Stomach (tissue), 9 donors: ENCODE measurements around the gene OIP5. TPM values are rescaled to one million over a fixed set of nuclear protein-coding genes. Genes with fewer than 3 reads are reported as not detected.
A peak's percentile ranks its signal among the peaks of the same experiment; 100 is the strongest.

Experiments
- DNase-seq, 2 donors: peaks; one replicate each; pipeline versions ENCODE4 v3.0.0 to v3.0.0-alpha.2; 2013 to 2019
- H3K27ac ChIP-seq, 5 donors: fragments of 200-600 bp in 4 of 5; sonication (generic) in 4 of 5; one replicate each; pipeline ENCODE4 v1.5.1; 2013 to 2019; ENCODE audit warnings: mild to moderate bottlenecking in 1 of 5, moderate library complexity in 1 of 5
- H3K27me3 ChIP-seq, 3 donors: fragments of 200-600 bp; sonication (generic); one replicate each; pipeline ENCODE4 v1.5.1; 2017 to 2019; ENCODE audit warnings: mixed run types in 1 of 3
- H3K36me3 ChIP-seq, 4 donors: fragments of 200-600 bp; sonication (generic); 1 replicate in 3 of 4; 2 replicates in 1 of 4; pipeline ENCODE4 v1.5.1; 2016 to 2019
- H3K4me1 ChIP-seq, 4 donors: fragments of 200-600 bp; sonication (generic); one replicate each; pipeline ENCODE4 v1.5.1; 2016 to 2019
- H3K4me3 ChIP-seq, 4 donors: fragments of 200-600 bp; sonication (generic) in 3 of 4; one replicate each; pipeline ENCODE4 v1.5.1; 2016 to 2019; ENCODE audit warnings: mild to moderate bottlenecking in 1 of 4
- H3K9me3 ChIP-seq, 4 donors: fragments of 200-600 bp; sonication (generic); one replicate each; pipeline ENCODE4 v1.5.1; 2016 to 2019
- EP300 ChIP-seq: sonication (generic); formaldehyde crosslinking; IDR thresholded peaks from one replicate; pipeline ENCODE4 v1.6.1; 2017; ENCODE audit warnings: antibody characterized with exemption
- POLR2A ChIP-seq, 4 donors: fragments of 450-650 bp; IDR thresholded peaks; one replicate each; pipeline ENCODE4 v1.6.1; 2016; ENCODE audit warnings: antibody characterized with exemption in 4 of 4, control low read depth in 2 of 4, mild to moderate bottlenecking in 1 of 4, moderate library complexity in 1 of 4
- POLR2AphosphoS5 ChIP-seq, 3 donors: sonication (generic); formaldehyde crosslinking; IDR thresholded peaks; one replicate each; pipeline ENCODE4 v1.6.1; 2016; ENCODE audit warnings: antibody characterized with exemption in 3 of 3
- WGBS, 5 donors: extraction: QIAGEN DNeasy Blood & Tissue Kit in 3 of 5; methylation state at CpG; one replicate each; pipeline versions ENCODE4 v1.1.5 to v1.1.7; 2013 to 2018; 5-methylcytosine and 5-hydroxymethylcytosine counted together
- intact Hi-C: fragments of 100-400 bp; cut with DNase I; formaldehyde crosslinking; loops from one replicate; pipeline ENCODE4 v1.15.1; 2023; ENCODE audit warnings: low total_unique reads
- polyA plus RNA-seq, 3 donors: library from polyadenylated mRNA; stranded (reverse); fragments of 200-250 nt; gene quantifications; one replicate each; pipeline ENCODE4 v1.2.3, GENCODE V29; 2013
- total RNA-seq, 5 donors: library from RNA; depleted of rRNA; stranded (reverse); fragments of >200 nt; gene quantifications; one replicate each; pipeline versions ENCODE4 v1.1.0 to v1.2.3, GENCODE V29; 2014 to 2016
- TF ChIP-seq, protein P1 (sequence below), 7 experiments: fragments of 450-650 bp in 4 of 7; fragments of 200-600 bp in 3 of 7; sonication (generic) in 3 of 7; IDR thresholded peaks; one replicate each; pipeline ENCODE4 v1.5.1; 2016 to 2019; ENCODE audit warnings: antibody characterized with exemption in 7 of 7, control low read depth in 2 of 7, mild to moderate bottlenecking in 1 of 7
- donor health status: healthy with polysubstance abuse.
- donor health status: Bipolar disorder and iron deficiency.
- donor health status: healthy.

Gene OIP5
- total and polyA plus RNA-seq, 8 donors, result 2.5 to 9.6 (median 4.2) TPM; not detected in 2

DNA sequence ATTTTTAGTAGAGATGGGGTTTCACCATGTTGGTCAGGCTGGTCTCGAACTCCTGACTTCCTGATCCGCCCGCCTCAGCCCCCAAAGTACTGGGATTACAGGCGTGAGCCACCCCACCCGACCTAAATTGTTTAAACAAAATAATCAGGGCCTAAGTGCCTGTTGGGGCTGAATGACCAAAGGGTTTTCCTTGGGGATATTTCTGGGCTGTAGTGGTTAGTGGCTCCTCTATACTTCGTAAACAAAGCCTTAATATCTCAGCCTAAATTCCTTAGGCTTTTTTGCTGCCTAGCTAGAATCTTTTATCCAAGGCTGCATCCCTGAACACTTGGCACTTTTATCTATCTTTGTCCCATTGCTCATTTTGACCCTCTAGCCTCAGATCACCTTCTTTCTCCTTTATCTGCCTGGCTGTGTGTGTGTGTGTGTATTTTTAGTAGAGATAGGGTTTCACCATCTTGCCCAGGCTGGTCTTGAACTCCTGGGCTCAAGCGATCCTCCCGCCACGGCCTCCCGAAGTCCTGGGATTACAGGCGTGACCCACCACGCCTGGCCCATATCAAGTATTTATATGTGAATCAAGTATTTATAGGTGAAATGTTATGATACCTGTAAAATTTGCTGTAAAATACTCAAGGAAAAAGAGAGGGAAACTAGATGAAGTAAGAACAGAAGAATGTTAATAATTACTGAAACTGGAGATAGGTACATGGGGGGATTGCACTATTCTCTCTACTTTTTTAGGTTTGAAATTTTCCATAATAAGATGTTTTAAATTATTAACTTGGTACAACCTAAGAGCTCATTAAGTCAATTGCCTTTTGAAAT lies 2.1 kb upstream of the OIP5 start:
- no peak for DNase-seq
- Histone ChIP-seq H3K9me3 (no peaks in the 10 kb centered on the region), H3K27ac (peak overlapping the region in 1 of 5 donors; percentile 84), H3K4me3 (peak overlapping the region in 3 of 4 donors; percentile 80 to 96 (median 93)), H3K4me1 (peaks cover 10 to 33% (median 20%) of the 10 kb centered on the region in 4 donors), H3K36me3 (no peaks in the 10 kb centered on the region), H3K27me3 (no peaks in the 10 kb centered on the region)
- intact Hi-C loops, result no loop called here
- 70 to 74% (median 73%) methylated on average over 12 of the region's 12 CpGs for WGBS, 5 donors
- TF ChIP-seq POLR2A (IDR thresholded peaks at IDR 0.05) (no peak), POLR2AphosphoS5 (IDR thresholded peaks at IDR 0.05) (no peak), EP300 (no peak)
- TF ChIP-seq, protein P1, sequence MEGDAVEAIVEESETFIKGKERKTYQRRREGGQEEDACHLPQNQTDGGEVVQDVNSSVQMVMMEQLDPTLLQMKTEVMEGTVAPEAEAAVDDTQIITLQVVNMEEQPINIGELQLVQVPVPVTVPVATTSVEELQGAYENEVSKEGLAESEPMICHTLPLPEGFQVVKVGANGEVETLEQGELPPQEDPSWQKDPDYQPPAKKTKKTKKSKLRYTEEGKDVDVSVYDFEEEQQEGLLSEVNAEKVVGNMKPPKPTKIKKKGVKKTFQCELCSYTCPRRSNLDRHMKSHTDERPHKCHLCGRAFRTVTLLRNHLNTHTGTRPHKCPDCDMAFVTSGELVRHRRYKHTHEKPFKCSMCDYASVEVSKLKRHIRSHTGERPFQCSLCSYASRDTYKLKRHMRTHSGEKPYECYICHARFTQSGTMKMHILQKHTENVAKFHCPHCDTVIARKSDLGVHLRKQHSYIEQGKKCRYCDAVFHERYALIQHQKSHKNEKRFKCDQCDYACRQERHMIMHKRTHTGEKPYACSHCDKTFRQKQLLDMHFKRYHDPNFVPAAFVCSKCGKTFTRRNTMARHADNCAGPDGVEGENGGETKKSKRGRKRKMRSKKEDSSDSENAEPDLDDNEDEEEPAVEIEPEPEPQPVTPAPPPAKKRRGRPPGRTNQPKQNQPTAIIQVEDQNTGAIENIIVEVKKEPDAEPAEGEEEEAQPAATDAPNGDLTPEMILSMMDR (IDR thresholded peaks at IDR 0.05), result no peak

DNA sequence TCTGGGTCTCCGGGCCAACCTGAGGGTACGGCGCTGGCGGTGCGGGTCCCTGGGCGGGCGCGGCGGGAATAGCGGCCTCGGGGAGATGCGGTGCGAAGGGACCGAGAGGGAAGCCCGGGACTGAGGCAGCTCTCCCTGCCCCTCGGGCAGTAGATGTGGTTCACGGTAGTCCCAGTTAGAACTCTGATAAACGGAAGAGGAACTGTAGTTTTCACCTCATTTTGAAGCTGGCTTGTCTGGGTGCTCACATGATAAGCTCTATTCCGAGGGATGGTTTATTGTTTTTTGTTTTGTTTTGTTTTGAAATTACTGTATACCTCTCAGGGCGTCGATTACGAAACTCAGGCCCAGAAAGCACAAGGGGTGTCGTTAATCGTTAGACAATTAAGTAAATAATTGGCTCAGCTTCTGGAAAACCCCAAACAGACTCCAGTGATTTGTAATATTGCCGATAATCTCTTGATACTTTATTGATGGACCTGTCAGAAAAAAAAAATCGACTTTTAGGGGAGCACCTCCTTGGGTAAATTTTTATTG lies 703 bp upstream of the OIP5 start:
- TF ChIP-seq POLR2AphosphoS5 (IDR thresholded peaks at IDR 0.05), result no peak
- TF ChIP-seq EP300, result no peak
- TF ChIP-seq POLR2A (IDR thresholded peaks at IDR 0.05), result no peak
- TF ChIP-seq, protein P1 (IDR thresholded peaks at IDR 0.05), result no peak
- peak overlapping the region; percentile 77 to 96 (median 86) for H3K4me3 ChIP-seq
- peak overlapping the region; percentile 58 to 85 (median 84) for H3K27ac ChIP-seq
- intact Hi-C loops, result no loop called here
- WGBS, 5 donors, result 0 to 1% (median 0%) methylated on average over 11 to 26 of the region's 26 CpGs
- peaks cover 10 to 33% (median 20%) of the 10 kb centered on the region in 4 donors for H3K4me1 ChIP-seq
- no peaks in the 10 kb centered on the region for H3K36me3 ChIP-seq
- H3K27me3 ChIP-seq, result no peaks in the 10 kb centered on the region
- DNase-seq, result no peak
- no peaks in the 10 kb centered on the region for H3K9me3 ChIP-seq

DNA sequence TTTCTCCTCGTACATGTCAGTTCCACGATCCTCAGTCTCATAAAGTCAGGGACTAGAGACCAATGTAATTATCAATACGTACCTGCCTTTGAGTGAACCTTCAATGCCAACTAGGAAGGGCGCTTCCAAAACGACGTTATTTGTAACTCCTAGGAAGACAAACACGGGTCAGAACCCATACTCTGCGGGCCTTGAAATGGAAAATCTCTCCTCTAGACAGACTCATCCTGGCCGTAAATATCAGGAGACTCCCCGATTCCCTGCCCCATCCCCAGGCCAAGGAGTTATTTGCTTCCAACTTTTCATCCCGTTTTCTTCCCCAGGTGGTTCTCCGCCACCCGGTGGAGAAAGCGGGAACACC lies 578 bp downstream of the OIP5 start:
- WGBS, 5 donors, result 0 to 3% (median 1%) methylated on average over 14 of the region's 14 CpGs
- Histone ChIP-seq H3K9me3 (no peaks in the 10 kb centered on the region), H3K27ac (peak overlapping the region; percentile 45 to 85 (median 84)), H3K4me1 (peaks cover 10 to 33% (median 20%) of the 10 kb centered on the region in 4 donors), H3K4me3 (peak overlapping the region; percentile 77 to 96 (median 86)), H3K36me3 (no peaks in the 10 kb centered on the region), H3K27me3 (no peaks in the 10 kb centered on the region)
- peak in 1 of 2 donors; percentile 69 for DNase-seq
- intact Hi-C loops, result no loop called here
- no peak for TF ChIP-seq POLR2A (IDR thresholded peaks at IDR 0.05)
- TF ChIP-seq, protein P1 (IDR thresholded peaks at IDR 0.05), result peak in 1 of 7 experiments; percentile 79

GRCh38 chr15:41331281-41331680 lies 1.1 kb downstream of the OIP5 start:
- H3K9me3 ChIP-seq, result no peaks in the 10 kb centered on the region
- TF ChIP-seq, protein P1 (IDR thresholded peaks at IDR 0.05), result no peak
- TF ChIP-seq POLR2A (IDR thresholded peaks at IDR 0.05) (no peak), EP300 (no peak), POLR2AphosphoS5 (IDR thresholded peaks at IDR 0.05) (no peak)
- peak overlapping the region in 2 of 4 donors; percentile 80 to 93 for H3K4me3 ChIP-seq
- intact Hi-C loops, result no loop called here
- peaks cover 10 to 33% (median 20%) of the 10 kb centered on the region in 4 donors for H3K4me1 ChIP-seq
- no peaks in the 10 kb centered on the region for H3K27me3 ChIP-seq
- H3K27ac ChIP-seq, result no peak overlapping the region
- no peaks in the 10 kb centered on the region for H3K36me3 ChIP-seq
- DNase-seq, result no peak
- 68 to 73% (median 72%) methylated on average over 6 of the region's 6 CpGs for WGBS, 5 donors
